RWPE2 (cell line): Measurements from ENCODE around the gene TAOK3.

Source experiments
- ATAC-seq: fragments of 200-7000 bp; cut with Tn5 transposase; 3 replicates; pipeline ENCODE4 v1.9.1; 2021; ENCODE audit warnings: low read depth
- DNase-seq: peaks from one replicate; pipeline ENCODE4 v3.0.0-alpha.2; 2020; ENCODE audit warnings: low spot score
- H3K27ac ChIP-seq: fragments of 450-650 bp; 2 replicates; pipeline ENCODE4 v1.5.1; 2017; ENCODE audit warnings: mild to moderate bottlenecking; ENCODE audit not compliant: poor library complexity, severe bottlenecking
- H3K27me3 ChIP-seq: fragments of 250-450 bp; sonication (Bioruptor Pico); 2 replicates; pipeline ENCODE4 v1.5.1; 2021; ENCODE audit warnings: mild to moderate bottlenecking, moderate library complexity; ENCODE audit not compliant: insufficient read depth, poor library complexity, severe bottlenecking
- H3K36me3 ChIP-seq: fragments of 250-450 bp; sonication (Bioruptor Pico); 2 replicates; pipeline ENCODE4 v1.5.1; 2020; ENCODE audit warnings: low read depth, mild to moderate bottlenecking, moderate library complexity
- H3K4me1 ChIP-seq: fragments of 250-450 bp; sonication (Bioruptor Pico); 2 replicates; pipeline ENCODE4 v1.5.1; 2021; ENCODE audit warnings: mild to moderate bottlenecking, moderate library complexity; ENCODE audit not compliant: insufficient read depth, poor library complexity, severe bottlenecking
- H3K4me3 ChIP-seq: fragments of 250-450 bp; sonication (Bioruptor Pico); 2 replicates; pipeline ENCODE4 v1.5.1; 2021; ENCODE audit warnings: mild to moderate bottlenecking, moderate library complexity; ENCODE audit not compliant: severe bottlenecking
- H3K9me3 ChIP-seq: fragments of 250-450 bp; sonication (Bioruptor Pico); 2 replicates; pipeline ENCODE4 v1.5.1; 2021; ENCODE audit warnings: mild to moderate bottlenecking, moderate library complexity; ENCODE audit not compliant: severe bottlenecking
- TF ChIP-seq, protein P1 (sequence below): fragments of 450-650 bp; IDR thresholded peaks from one replicate; pipeline ENCODE4 v1.5.1; 2017; ENCODE audit warnings: mild to moderate bottlenecking, moderate library complexity; ENCODE audit not compliant: poor library complexity, severe bottlenecking

The TAOK3 gene

DNA sequence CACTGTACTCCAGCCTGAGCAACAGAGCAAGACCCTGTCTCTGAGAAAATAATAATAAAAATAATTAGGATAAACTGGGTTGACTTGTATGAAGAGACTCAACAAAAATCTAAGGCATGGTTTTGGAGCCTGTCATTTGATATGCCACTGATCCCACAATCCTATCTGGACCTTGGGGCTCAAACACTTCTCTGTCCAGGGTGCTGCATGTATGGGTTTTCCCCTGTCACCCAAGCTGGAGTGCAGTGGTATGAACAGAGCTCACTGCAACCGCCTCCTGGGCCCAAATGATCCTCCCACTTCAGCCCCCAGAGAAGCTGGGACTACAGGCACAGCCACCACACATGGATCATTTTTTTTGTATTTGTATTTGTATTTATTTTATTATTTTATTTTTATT lies 263.6 kb downstream of the TAOK3 start:
- H3K36me3 ChIP-seq = no peaks in the 10 kb centered on the region
- ATAC-seq = 0 out of 3 replicates have a peak, but pooled peaks have one; percentile 30
- no peaks in the 10 kb centered on the region for H3K27me3 ChIP-seq
- TF ChIP-seq, protein P1, sequence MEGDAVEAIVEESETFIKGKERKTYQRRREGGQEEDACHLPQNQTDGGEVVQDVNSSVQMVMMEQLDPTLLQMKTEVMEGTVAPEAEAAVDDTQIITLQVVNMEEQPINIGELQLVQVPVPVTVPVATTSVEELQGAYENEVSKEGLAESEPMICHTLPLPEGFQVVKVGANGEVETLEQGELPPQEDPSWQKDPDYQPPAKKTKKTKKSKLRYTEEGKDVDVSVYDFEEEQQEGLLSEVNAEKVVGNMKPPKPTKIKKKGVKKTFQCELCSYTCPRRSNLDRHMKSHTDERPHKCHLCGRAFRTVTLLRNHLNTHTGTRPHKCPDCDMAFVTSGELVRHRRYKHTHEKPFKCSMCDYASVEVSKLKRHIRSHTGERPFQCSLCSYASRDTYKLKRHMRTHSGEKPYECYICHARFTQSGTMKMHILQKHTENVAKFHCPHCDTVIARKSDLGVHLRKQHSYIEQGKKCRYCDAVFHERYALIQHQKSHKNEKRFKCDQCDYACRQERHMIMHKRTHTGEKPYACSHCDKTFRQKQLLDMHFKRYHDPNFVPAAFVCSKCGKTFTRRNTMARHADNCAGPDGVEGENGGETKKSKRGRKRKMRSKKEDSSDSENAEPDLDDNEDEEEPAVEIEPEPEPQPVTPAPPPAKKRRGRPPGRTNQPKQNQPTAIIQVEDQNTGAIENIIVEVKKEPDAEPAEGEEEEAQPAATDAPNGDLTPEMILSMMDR = no peak
- H3K4me1 ChIP-seq = no peaks in the 10 kb centered on the region
- no peak for DNase-seq
- H3K9me3 ChIP-seq = no peaks in the 10 kb centered on the region
- no peak overlapping the region for H3K4me3 ChIP-seq
- no peak overlapping the region for H3K27ac ChIP-seq

DNA sequence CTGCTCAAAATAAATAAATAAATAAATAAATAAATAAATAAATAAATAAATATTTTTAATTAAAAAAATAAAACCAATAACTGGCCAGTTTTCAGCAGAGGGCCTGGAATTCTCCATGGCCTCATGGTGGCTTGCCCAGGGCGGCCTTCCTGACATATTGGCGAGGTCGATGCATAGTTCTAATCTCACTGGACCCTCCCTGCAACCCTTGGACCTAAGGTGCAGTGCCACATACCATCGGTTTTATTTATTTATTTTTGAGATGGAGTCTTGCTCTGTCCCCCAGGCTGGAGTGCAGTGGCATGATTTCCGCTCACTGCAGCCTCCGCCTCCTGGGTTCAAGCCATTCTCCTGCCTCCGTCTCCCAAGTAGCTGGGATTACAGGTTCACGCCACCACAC lies 265.0 kb downstream of the TAOK3 start:
- Histone ChIP-seq H3K27me3 (no peaks in the 10 kb centered on the region), H3K4me3 (no peak overlapping the region), H3K9me3 (no peaks in the 10 kb centered on the region), H3K36me3 (no peaks in the 10 kb centered on the region), H3K4me1 (peaks cover 2% of the 10 kb centered on the region), H3K27ac (no peak overlapping the region)
- no peak for ATAC-seq
- DNase-seq = no peak
- TF ChIP-seq, protein P1 = no peak

DNA sequence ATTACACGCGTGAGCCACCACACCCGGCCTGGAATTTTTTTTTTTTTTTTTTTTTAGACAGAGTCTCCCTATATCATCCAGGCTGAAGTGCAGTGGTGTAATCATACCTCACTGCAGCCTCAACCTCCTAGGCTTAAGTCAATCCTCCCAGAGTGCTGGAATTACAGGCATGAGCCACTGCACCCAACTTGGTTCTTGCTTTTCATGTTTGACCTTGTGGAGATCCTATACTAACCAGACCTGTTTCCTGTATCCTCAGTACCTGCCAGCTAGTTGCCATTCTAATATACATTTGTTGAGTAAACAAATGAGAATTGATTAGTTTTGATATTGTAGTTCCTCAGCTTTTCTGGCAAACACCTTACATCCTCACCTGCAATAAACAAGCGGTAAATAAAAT lies 265.7 kb downstream of the TAOK3 start:
- Histone ChIP-seq H3K9me3 (no peaks in the 10 kb centered on the region), H3K4me1 (peaks cover 8% of the 10 kb centered on the region), H3K36me3 (no peaks in the 10 kb centered on the region), H3K27me3 (no peaks in the 10 kb centered on the region), H3K4me3 (no peak overlapping the region), H3K27ac (peak overlapping the region; percentile 31)
- no peak for DNase-seq
- ATAC-seq = no peak
- TF ChIP-seq, protein P1 = no peak

DNA sequence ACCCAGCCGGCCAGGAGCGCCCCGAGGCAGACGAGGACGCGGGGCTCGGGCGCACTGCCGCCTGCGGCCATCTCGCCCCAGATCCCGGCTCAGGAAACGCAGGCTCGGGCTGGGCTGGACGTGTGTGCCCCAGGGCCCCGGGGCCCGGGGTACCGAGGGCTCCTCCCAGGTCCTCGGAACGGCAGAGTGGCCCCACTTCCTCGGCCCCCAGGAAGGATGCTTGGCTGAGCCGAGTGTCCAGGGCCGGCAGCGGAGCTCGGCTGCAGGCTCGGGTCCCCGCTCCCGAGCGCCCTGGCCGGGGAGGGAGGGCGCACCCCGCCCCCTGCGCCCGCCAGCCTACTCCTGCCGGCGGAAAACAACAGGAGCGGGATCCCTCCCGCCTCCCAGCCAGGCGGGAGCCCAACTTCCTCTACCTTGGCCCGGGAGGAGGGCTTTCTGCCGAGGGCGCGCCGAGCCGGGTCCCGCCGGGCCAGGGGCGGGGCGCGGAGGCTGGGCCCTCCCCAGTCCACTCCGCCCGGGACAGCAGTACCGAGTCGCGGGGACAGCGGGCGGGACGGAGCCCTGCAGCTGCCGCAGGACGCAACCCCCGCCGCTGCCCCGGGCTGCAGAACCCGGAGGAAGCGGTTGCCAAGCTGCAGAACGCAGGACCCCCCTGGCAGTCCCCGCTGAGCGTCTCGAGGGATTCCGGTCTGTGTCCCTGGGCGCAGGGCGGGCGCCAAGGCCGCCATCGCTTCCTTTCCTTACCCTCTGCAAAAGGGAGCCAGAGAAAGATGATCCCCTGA lies 268.9 kb downstream of the TAOK3 start, which contains the start of gene VSIG10:
Gene VSIG10, minus strand, starts transcription at position 411 of the 782 bp plus-strand sequence. Its CDS starts 340 bp downstream, at position 71.
- DNase-seq = peak; percentile 63
- Histone ChIP-seq H3K9me3 (no peaks in the 10 kb centered on the region), H3K4me3 (peak within 1 kb of the TSS; percentile 79), H3K4me1 (peaks cover 13% of the 10 kb centered on the region), H3K36me3 (no peaks in the 10 kb centered on the region), H3K27me3 (no peaks in the 10 kb centered on the region), H3K27ac (peak within 1 kb of the TSS; percentile 63)
- peak; percentile 70 for ATAC-seq
- TF ChIP-seq, protein P1 = peak; percentile 5

DNA sequence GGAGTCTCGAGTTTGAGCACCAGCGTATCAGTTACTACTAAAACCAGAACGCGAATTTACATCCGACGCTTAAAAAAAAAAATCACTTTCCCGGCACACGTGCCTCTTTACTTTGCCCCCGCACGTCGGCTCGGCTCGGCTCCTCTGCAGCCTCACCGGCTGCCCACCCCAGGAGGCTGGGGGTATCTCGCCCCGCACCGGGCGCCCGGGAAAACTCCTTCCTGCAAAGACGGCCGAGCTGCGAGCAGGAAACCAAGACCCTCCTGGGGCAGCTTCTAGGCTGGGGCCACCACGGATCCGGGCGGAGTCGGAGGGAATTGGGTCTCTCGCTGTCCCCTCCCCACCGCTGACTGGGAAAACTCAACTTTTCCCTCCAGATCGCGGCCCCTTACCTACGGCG lies 269.5 kb downstream of the TAOK3 start:
- ATAC-seq (no peak; the same call in 2 of the 3 replicates), DNase-seq (no peak)
- TF ChIP-seq, protein P1 = no peak
- H3K27ac ChIP-seq = peak overlapping the region; percentile 63
- no peaks in the 10 kb centered on the region for H3K27me3 ChIP-seq
- H3K4me1 ChIP-seq = peaks cover 13% of the 10 kb centered on the region
- H3K36me3 ChIP-seq = no peaks in the 10 kb centered on the region
- H3K4me3 ChIP-seq = peak overlapping the region; percentile 79
- H3K9me3 ChIP-seq = no peaks in the 10 kb centered on the region
